Measurements from ENCODE around the gene SCLY.

Gene SCLY

DNA sequence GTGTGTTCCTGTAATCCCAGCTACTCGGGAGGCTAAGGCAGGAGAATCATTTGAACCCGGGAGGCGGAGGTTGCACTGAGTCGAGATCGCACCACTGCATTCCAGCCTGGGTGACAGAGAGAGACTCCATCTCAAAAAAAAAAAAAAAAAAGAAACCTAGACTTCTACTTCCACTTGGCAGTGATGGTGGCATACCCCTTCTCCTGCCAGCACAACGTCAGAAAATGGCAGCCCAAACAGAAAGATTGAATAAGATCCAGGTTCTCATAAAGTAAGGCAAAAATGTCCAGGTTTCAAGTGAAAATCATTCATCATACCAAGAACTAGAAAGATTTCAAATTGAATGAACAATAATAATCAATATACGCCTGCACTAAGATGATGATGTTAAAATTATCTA lies 24.0 kb downstream of the SCLY start:
- H3K4me2 ChIP-seq (ENCODE audit: low read length): no peak overlapping the region
- H3K4me1 ChIP-seq: no peaks in the 10 kb centered on the region
- H3K4me3 ChIP-seq (ENCODE audit: low read depth, low read length): no peak overlapping the region
- H3K9ac ChIP-seq: no peak overlapping the region
- no peak overlapping the region for H3K27ac ChIP-seq
- H3K9me3 ChIP-seq (ENCODE audit: control insufficient read depth, low read length): no peaks in the 10 kb centered on the region
- H3K27me3 ChIP-seq (ENCODE audit: control insufficient read depth, insufficient read depth, low read length): no peaks in the 10 kb centered on the region
- no peak overlapping the region for H2AFZ ChIP-seq
- TF ChIP-seq, protein P1, sequence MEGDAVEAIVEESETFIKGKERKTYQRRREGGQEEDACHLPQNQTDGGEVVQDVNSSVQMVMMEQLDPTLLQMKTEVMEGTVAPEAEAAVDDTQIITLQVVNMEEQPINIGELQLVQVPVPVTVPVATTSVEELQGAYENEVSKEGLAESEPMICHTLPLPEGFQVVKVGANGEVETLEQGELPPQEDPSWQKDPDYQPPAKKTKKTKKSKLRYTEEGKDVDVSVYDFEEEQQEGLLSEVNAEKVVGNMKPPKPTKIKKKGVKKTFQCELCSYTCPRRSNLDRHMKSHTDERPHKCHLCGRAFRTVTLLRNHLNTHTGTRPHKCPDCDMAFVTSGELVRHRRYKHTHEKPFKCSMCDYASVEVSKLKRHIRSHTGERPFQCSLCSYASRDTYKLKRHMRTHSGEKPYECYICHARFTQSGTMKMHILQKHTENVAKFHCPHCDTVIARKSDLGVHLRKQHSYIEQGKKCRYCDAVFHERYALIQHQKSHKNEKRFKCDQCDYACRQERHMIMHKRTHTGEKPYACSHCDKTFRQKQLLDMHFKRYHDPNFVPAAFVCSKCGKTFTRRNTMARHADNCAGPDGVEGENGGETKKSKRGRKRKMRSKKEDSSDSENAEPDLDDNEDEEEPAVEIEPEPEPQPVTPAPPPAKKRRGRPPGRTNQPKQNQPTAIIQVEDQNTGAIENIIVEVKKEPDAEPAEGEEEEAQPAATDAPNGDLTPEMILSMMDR (IDR thresholded peaks at IDR 0.05): no peak
- H3K36me3 ChIP-seq (ENCODE audit: control insufficient read depth, insufficient read depth, low read length): no peaks in the 10 kb centered on the region
- H3K79me2 ChIP-seq: no peaks in the 10 kb centered on the region

DNA sequence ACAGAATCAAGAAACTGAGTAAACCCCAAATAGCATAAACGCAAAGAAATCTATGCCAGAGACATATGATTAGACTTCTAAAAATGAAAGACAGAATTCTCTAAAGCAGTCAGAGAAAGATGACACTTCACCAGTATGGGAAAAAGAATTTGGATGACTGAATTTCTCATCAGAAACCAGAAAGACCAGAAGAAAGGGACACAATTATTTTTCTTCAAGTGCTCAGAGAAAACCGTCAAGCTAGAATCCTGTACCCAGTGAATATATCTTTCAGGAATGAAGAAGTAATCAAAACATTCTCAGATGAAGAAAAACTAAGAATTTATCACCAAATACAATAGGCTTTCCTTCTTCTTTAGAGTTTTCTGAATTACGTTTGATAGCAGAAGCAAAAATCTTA lies 25.1 kb downstream of the SCLY start:
- TF ChIP-seq, protein P1 (IDR thresholded peaks at IDR 0.05): no peak
- Histone ChIP-seq H3K4me2 (ENCODE audit: low read length) (no peak overlapping the region), H2AFZ (no peak overlapping the region), H3K27me3 (ENCODE audit: control insufficient read depth, insufficient read depth, low read length) (no peaks in the 10 kb centered on the region), H3K27ac (no peak overlapping the region), H3K36me3 (ENCODE audit: control insufficient read depth, insufficient read depth, low read length) (no peaks in the 10 kb centered on the region), H3K9me3 (ENCODE audit: control insufficient read depth, low read length) (no peaks in the 10 kb centered on the region), H3K4me1 (no peaks in the 10 kb centered on the region), H3K79me2 (no peaks in the 10 kb centered on the region), H3K9ac (no peak overlapping the region), H3K4me3 (ENCODE audit: low read depth, low read length) (no peak overlapping the region)

DNA sequence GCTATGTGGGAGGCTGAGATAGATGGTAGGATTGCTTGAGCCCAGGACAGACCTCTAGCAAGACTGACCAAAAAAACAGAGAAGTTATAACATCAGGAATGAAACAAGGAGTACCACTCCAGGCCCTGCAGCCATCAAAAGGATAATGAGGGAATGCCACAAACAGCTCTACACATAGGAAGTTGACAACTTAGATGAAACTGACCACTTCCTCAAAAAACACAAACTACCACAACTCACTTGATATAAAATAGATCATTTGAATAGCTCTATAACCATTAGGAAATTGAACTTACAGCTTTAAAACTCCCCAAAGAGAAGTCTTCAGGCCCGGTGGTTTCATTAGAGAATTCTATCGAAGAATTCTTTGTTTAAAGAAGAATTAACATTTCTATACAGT lies 26.4 kb downstream of the SCLY start:
- TF ChIP-seq, protein P1 (IDR thresholded peaks at IDR 0.05): no peak
- H3K9ac ChIP-seq: no peak overlapping the region
- H3K4me2 ChIP-seq (ENCODE audit: low read length): no peak overlapping the region
- H3K27me3 ChIP-seq (ENCODE audit: control insufficient read depth, insufficient read depth, low read length): no peaks in the 10 kb centered on the region
- H3K9me3 ChIP-seq (ENCODE audit: control insufficient read depth, low read length): no peaks in the 10 kb centered on the region
- no peak overlapping the region for H2AFZ ChIP-seq
- H3K79me2 ChIP-seq: no peaks in the 10 kb centered on the region
- no peaks in the 10 kb centered on the region for H3K36me3 ChIP-seq (ENCODE audit: control insufficient read depth, insufficient read depth, low read length)
- no peak overlapping the region for H3K27ac ChIP-seq
- H3K4me1 ChIP-seq: no peaks in the 10 kb centered on the region
- no peak overlapping the region for H3K4me3 ChIP-seq (ENCODE audit: low read depth, low read length)

DNA sequence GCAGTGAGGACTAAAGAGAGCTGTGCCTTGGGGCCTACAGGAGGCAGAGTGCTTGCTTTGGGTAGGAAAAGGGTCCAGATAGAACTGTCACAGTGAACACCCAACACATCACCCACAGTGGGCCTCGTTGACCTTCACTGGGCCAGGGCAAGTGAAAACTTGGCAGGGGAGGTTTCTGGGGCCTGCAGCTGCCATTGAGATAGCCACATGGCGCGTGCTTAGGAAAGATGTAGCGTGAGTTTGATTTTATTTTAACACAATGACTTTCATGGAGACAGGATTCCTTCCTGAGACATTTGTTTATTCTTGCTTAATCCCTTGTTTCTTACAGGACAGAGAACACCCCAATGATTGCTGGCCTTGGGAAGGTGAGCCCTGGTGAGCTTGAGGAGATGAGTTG lies 30.1 kb downstream of the SCLY start:
- no peak overlapping the region for H3K27ac ChIP-seq
- no peak overlapping the region for H3K4me2 ChIP-seq (ENCODE audit: low read length)
- H3K36me3 ChIP-seq (ENCODE audit: control insufficient read depth, insufficient read depth, low read length): no peaks in the 10 kb centered on the region
- H3K9ac ChIP-seq: no peak overlapping the region
- H3K4me3 ChIP-seq (ENCODE audit: low read depth, low read length): no peak overlapping the region
- no peaks in the 10 kb centered on the region for H3K4me1 ChIP-seq
- H3K27me3 ChIP-seq (ENCODE audit: control insufficient read depth, insufficient read depth, low read length): no peaks in the 10 kb centered on the region
- no peaks in the 10 kb centered on the region for H3K79me2 ChIP-seq
- H2AFZ ChIP-seq: no peak overlapping the region
- TF ChIP-seq, protein P1 (IDR thresholded peaks at IDR 0.05): no peak
- no peaks in the 10 kb centered on the region for H3K9me3 ChIP-seq (ENCODE audit: control insufficient read depth, low read length)

DNA sequence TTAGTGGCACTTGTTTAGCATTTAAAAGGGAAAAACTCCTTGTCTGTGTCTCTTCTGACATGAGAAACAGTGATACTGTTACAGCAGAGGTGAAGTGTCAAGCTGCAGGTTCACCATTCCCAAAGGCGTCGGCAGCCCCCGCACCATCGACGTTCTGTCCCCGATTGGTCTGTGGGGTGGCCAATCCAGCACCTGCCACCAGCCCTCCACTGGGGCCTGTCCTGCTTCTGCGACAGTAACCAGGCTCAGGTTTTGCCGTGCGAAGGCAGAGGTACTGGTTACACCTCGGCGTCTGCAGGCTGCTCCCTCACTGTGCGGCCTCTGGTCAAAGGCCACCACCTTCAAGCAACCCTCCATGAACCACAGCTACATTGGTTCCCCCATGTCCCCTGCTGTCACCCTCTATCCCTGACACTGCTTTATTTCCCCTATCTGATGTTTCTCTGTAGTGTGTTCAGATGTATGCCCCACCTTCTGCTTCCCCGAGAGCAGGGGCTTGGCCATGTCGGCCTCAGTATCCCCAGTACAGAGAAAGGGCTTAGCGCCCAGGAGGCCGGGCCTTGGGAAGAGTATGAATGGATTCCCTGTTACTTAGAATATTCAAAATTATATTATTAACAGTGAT lies 30.7 kb downstream of the SCLY start:
- H3K79me2 ChIP-seq: no peaks in the 10 kb centered on the region
- no peak overlapping the region for H3K4me3 ChIP-seq (ENCODE audit: low read depth, low read length)
- H3K36me3 ChIP-seq (ENCODE audit: control insufficient read depth, insufficient read depth, low read length): no peaks in the 10 kb centered on the region
- no peak overlapping the region for H3K27ac ChIP-seq
- no peaks in the 10 kb centered on the region for H3K9me3 ChIP-seq (ENCODE audit: control insufficient read depth, low read length)
- H3K4me2 ChIP-seq (ENCODE audit: low read length): no peak overlapping the region
- no peak overlapping the region for H3K9ac ChIP-seq
- H3K4me1 ChIP-seq: no peaks in the 10 kb centered on the region
- H3K27me3 ChIP-seq (ENCODE audit: control insufficient read depth, insufficient read depth, low read length): no peaks in the 10 kb centered on the region
- TF ChIP-seq, protein P1 (IDR thresholded peaks at IDR 0.05): no peak
- no peak overlapping the region for H2AFZ ChIP-seq
